Loucy (cell line): Measurements from ENCODE around the gene SDCBP2.

Source experiments
- H2AFZ ChIP-seq: fragments of 200-600 bp; sonication (generic); 2 replicates; pipeline ENCODE4 v1.6.0; 2016; ENCODE audit warnings: antibody characterized with exemption, mild to moderate bottlenecking, low read length, moderate library complexity
- H3F3A ChIP-seq: fragments of 200-600 bp; 2 replicates; pipeline ENCODE4 v1.6.0; 2016; ENCODE audit warnings: antibody characterized with exemption, low read depth, mild to moderate bottlenecking
- H3K27me3 ChIP-seq: fragments of 200-600 bp; sonication (generic); 2 replicates; pipeline ENCODE4 v1.6.1; 2014; ENCODE audit warnings: low read length, mild to moderate bottlenecking; ENCODE audit not compliant: insufficient read depth, poor library complexity, severe bottlenecking
- H3K36me3 ChIP-seq: fragments of 200-600 bp; sonication (generic); 2 replicates; pipeline ENCODE4 v1.6.1; 2016; ENCODE audit warnings: low read length; ENCODE audit not compliant: insufficient read depth
- H3K4me1 ChIP-seq: fragments of 200-600 bp; sonication (generic); 2 replicates; pipeline ENCODE4 v1.5.1; 2014; ENCODE audit warnings: low read length, mild to moderate bottlenecking; ENCODE audit not compliant: insufficient read depth, poor library complexity, severe bottlenecking
- H3K4me2 ChIP-seq: fragments of 200-600 bp; sonication (generic); 2 replicates; pipeline ENCODE4 v1.6.0; 2014; ENCODE audit warnings: antibody characterized with exemption, low read length, low read depth, mild to moderate bottlenecking; ENCODE audit not compliant: poor library complexity, severe bottlenecking
- H3K4me3 ChIP-seq: fragments of 200-600 bp; sonication (generic); 2 replicates; pipeline ENCODE4 v1.5.1; 2014; ENCODE audit warnings: low read length, mild to moderate bottlenecking, mixed read lengths; ENCODE audit not compliant: poor library complexity, severe bottlenecking
- H3K79me2 ChIP-seq: fragments of 200-600 bp; sonication (generic); 2 replicates; pipeline ENCODE4 v1.6.1; 2014; ENCODE audit warnings: low read length; ENCODE audit not compliant: insufficient read depth
- H3K9ac ChIP-seq: fragments of 200-600 bp; sonication (generic); 2 replicates; pipeline ENCODE4 v1.6.0; 2014; ENCODE audit warnings: mild to moderate bottlenecking, low read depth, low read length, moderate library complexity; ENCODE audit not compliant: poor library complexity, severe bottlenecking
- H3K9me2 ChIP-seq: fragments of 200-600 bp; sonication (generic); replicated peaks from 2 replicates; pipeline ENCODE4 v1.6.1; 2016; ENCODE audit warnings: low read depth, low read length, mixed read lengths
- H3K9me3 ChIP-seq: fragments of 200-600 bp; sonication (generic); 2 replicates; pipeline ENCODE4 v1.6.1; 2014; ENCODE audit warnings: mild to moderate bottlenecking, antibody characterized with exemption, low read length, low read depth; ENCODE audit not compliant: insufficient read depth
- H4K20me1 ChIP-seq: fragments of 200-600 bp; sonication (generic); 2 replicates; pipeline ENCODE4 v1.6.0; 2014; ENCODE audit warnings: antibody characterized with exemption, low read length, mild to moderate bottlenecking; ENCODE audit not compliant: insufficient read depth, poor library complexity, severe bottlenecking
- EZH2phosphoT487 ChIP-seq: fragments of 200-600 bp; IDR thresholded peaks from 2 replicates; pipeline ENCODE4 v1.6.1; 2018; ENCODE audit warnings: antibody characterized with exemption, mild to moderate bottlenecking, moderate library complexity, borderline replicate concordance
- TF ChIP-seq, protein P1 (sequence below): fragments of 200-600 bp; sonication (generic); conservative IDR thresholded peaks from 2 replicates; pipeline ENCODE4 v1.5.1; 2014; ENCODE audit warnings: mild to moderate bottlenecking, antibody characterized with exemption, low read length

The SDCBP2 gene

DNA sequence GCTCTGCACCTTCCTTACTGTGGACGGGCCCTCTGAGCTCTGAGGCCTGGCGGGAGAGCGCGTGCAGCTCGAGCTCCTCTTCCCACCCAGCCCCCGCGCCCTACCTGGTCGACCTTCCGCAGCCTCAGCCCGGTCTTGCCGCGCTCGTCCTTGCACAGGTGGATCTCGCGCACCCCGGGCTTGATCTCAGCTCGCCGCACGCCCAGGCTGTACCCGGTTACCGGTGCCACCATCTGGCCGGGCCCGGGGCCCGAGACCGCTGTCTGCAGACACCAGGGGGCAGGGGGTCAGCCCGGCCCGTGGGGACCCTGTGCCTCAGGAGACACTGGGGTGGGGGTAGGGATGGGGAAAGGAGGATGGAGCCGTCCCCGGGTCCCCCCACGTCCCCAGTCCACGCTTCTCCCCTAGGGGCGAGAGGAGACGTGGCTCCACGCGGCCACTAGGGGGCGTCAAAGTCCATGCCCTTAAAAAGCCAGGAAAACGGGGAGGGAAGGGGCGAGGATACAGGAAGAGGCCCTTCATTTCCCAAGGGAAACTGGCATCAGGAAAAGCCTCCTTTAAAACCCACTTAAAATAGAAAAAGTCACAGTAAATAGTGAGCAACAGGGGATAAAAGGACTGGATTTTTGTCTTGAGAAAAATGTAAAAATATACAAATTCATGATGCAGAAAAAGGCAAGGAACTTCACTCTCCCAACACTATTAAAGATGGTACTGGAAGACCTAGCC lies 15.5 kb downstream of the SDCBP2 start:
- peak overlapping the region; percentile 34 for H3K4me2 ChIP-seq
- no peak for TF ChIP-seq EZH2phosphoT487
- TF ChIP-seq, protein P1, sequence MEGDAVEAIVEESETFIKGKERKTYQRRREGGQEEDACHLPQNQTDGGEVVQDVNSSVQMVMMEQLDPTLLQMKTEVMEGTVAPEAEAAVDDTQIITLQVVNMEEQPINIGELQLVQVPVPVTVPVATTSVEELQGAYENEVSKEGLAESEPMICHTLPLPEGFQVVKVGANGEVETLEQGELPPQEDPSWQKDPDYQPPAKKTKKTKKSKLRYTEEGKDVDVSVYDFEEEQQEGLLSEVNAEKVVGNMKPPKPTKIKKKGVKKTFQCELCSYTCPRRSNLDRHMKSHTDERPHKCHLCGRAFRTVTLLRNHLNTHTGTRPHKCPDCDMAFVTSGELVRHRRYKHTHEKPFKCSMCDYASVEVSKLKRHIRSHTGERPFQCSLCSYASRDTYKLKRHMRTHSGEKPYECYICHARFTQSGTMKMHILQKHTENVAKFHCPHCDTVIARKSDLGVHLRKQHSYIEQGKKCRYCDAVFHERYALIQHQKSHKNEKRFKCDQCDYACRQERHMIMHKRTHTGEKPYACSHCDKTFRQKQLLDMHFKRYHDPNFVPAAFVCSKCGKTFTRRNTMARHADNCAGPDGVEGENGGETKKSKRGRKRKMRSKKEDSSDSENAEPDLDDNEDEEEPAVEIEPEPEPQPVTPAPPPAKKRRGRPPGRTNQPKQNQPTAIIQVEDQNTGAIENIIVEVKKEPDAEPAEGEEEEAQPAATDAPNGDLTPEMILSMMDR: peak; percentile 98
- H3K9me3 ChIP-seq: no peaks in the 10 kb centered on the region
- no peak overlapping the region for H3K9ac ChIP-seq
- peak overlapping the region; percentile 5 for H3K4me3 ChIP-seq
- H2AFZ ChIP-seq: peak overlapping the region; percentile 81
- H3K36me3 ChIP-seq: no peaks in the 10 kb centered on the region
- H3K9me2 ChIP-seq: no peaks in the 10 kb centered on the region
- H3K4me1 ChIP-seq: peaks cover 5% of the 10 kb centered on the region
- no peaks in the 10 kb centered on the region for H3K79me2 ChIP-seq
- no peaks in the 10 kb centered on the region for H4K20me1 ChIP-seq
- H3K27me3 ChIP-seq: no peaks in the 10 kb centered on the region
- no peaks in the 10 kb centered on the region for H3F3A ChIP-seq

DNA sequence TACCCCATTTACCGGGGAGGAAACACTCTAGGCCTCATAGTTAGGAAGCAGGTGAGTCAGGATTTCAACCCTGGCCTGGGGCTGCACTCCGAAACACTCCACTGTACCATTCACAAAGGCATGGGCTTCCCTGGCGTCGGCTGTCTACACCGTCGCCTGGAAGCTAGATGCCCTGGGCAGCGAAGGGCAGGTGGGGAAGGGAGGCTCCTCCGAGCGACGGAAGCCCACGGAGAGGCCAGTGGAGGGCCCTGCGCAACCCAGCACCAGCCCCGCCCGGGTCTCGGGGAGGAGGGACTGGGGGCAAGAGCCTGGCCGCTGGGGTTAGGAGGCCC lies 16.1 kb downstream of the SDCBP2 start:
- no peak overlapping the region for H3K4me2 ChIP-seq
- H3K9ac ChIP-seq: no peak overlapping the region
- TF ChIP-seq, protein P1: no peak
- no peak for TF ChIP-seq EZH2phosphoT487
- peaks cover 5% of the 10 kb centered on the region for H3K4me1 ChIP-seq
- H3K27me3 ChIP-seq: no peaks in the 10 kb centered on the region
- no peaks in the 10 kb centered on the region for H4K20me1 ChIP-seq
- H3K4me3 ChIP-seq: no peak overlapping the region
- H3K9me3 ChIP-seq: no peaks in the 10 kb centered on the region
- no peaks in the 10 kb centered on the region for H3K36me3 ChIP-seq
- H2AFZ ChIP-seq: no peak overlapping the region
- H3K9me2 ChIP-seq: no peaks in the 10 kb centered on the region
- H3F3A ChIP-seq: no peaks in the 10 kb centered on the region
- no peaks in the 10 kb centered on the region for H3K79me2 ChIP-seq

DNA sequence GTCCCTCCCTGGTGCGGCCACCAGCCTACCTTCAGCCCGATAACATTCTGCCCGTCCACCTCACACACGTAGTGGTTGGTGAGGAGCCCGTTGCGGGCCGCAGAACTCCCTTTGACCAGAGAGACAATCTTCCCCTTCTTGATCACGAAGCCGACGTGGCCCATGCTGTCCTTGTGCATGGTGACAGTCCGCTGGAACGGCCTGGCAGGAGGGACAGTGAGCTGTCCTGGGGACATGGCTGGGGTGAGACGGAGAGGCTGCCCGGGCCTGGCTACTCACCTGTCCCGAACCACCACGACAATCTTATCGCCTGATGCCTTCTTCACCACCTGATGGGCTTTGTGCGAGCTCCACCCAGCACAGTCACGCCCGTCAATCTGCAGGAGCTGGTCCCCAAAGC lies 16.6 kb downstream of the SDCBP2 start:
- Histone ChIP-seq H3K36me3 (no peaks in the 10 kb centered on the region), H3F3A (no peaks in the 10 kb centered on the region), H3K9me2 (no peaks in the 10 kb centered on the region), H2AFZ (no peak overlapping the region), H3K9me3 (no peaks in the 10 kb centered on the region), H3K4me1 (peaks cover 5% of the 10 kb centered on the region), H3K4me3 (no peak overlapping the region), H3K4me2 (no peak overlapping the region), H4K20me1 (no peaks in the 10 kb centered on the region), H3K9ac (no peak overlapping the region), H3K27me3 (no peaks in the 10 kb centered on the region), H3K79me2 (no peaks in the 10 kb centered on the region)
- TF ChIP-seq EZH2phosphoT487: no peak
- TF ChIP-seq, protein P1: no peak
